Activated CD8-positive, alpha-beta T cell treated with anti-CD3 and anti-CD28 coated beads, Interleukin-2, amount 10 ng/mL, durations not matched to agents 7 days and 5 days (primary cell): ENCODE measurements around the gene PATE1. TPM values are rescaled to one million over a fixed set of nuclear protein-coding genes. Genes with fewer than 3 reads are reported as not detected.

Experiments
- total RNA-seq, 2 experiments: library from RNA; stranded (reverse); gene quantifications; one replicate each; pipeline ENCODE4 v1.2.3, GENCODE V29; 2021

The PATE1 gene
- total RNA-seq, 2 experiments from 2014 or later, result not detected

Other genes with a start within 250 kb of the PATE1 start
- gene EI24, start 176.8 kb upstream of the PATE1 start, total RNA-seq, result 10 to 100 TPM; 45.8 to 46.2 TPM
- 100 to 1,000 TPM; 103 to 114 TPM for gene STT3A, start 153.4 kb upstream of the PATE1 start, total RNA-seq
- gene CHEK1, start 121.1 kb upstream of the PATE1 start, total RNA-seq, result 100 to 1,000 TPM; 102 to 106 TPM
- not detected for gene ACRV1, start 65.4 kb upstream of the PATE1 start, total RNA-seq
- gene PATE2, start 32.5 kb downstream of the PATE1 start, total RNA-seq, result not detected
- not detected for gene PATE3, start 41.8 kb downstream of the PATE1 start, total RNA-seq
- not detected for gene PATE4, start 87.0 kb downstream of the PATE1 start, total RNA-seq
- gene HYLS1, start 141.4 kb downstream of the PATE1 start, total RNA-seq, result 10 to 100 TPM; 11.1 to 11.7 TPM
- 10 to 100 TPM; 11.9 to 16.0 TPM for gene PUS3, start 156.9 kb downstream of the PATE1 start, total RNA-seq
- not detected for gene DDX25, start 158.2 kb downstream of the PATE1 start, total RNA-seq
- gene VSIG10L2, start 199.8 kb downstream of the PATE1 start, total RNA-seq, result not detected